ENCODE data around the gene OOSP1.

Gene OOSP1

GRCh38 chr11:59997800-59998199 lies 59.6 kb downstream of the OOSP1 start:
- Histone ChIP-seq H3K27me3 (ENCODE audit: control insufficient read depth, insufficient read depth, low read length) (no peaks in the 10 kb centered on the region), H3K4me1 (ENCODE audit: control insufficient read depth, insufficient read depth, low read length) (no peaks in the 10 kb centered on the region), H3K9ac (ENCODE audit: low read depth, low read length) (no peak overlapping the region), H3K4me3 (ENCODE audit: low read length) (no peak overlapping the region), H3K4me2 (ENCODE audit: low read length) (no peak overlapping the region), H3K36me3 (ENCODE audit: insufficient read depth, low read length) (no peaks in the 10 kb centered on the region), H3K9me3 (replicated peaks; ENCODE audit: low read length) (no peaks in the 10 kb centered on the region)

- Histone ChIP-seq H3K27me3 (ENCODE audit: control insufficient read depth, insufficient read depth, low read length) (no peaks in the 10 kb centered on the region), H3K9me3 (replicated peaks; ENCODE audit: low read length) (no peaks in the 10 kb centered on the region), H3K4me2 (ENCODE audit: low read length) (no peak overlapping the region), H3K4me1 (ENCODE audit: control insufficient read depth, insufficient read depth, low read length) (no peaks in the 10 kb centered on the region), H3K4me3 (ENCODE audit: low read length) (no peak overlapping the region), H3K36me3 (ENCODE audit: insufficient read depth, low read length) (no peaks in the 10 kb centered on the region), H3K9ac (ENCODE audit: low read depth, low read length) (no peak overlapping the region)
These were observed 61.5 kb downstream of the OOSP1 start for GRCh38 chr11:59999691-60000090.

- no peaks in the 10 kb centered on the region for H3K27me3 ChIP-seq (ENCODE audit: control insufficient read depth, insufficient read depth, low read length)
- no peak overlapping the region for H3K4me3 ChIP-seq (ENCODE audit: low read length)
- no peaks in the 10 kb centered on the region for H3K4me1 ChIP-seq (ENCODE audit: control insufficient read depth, insufficient read depth, low read length)
- H3K36me3 ChIP-seq (ENCODE audit: insufficient read depth, low read length), result no peaks in the 10 kb centered on the region
- H3K9ac ChIP-seq (ENCODE audit: low read depth, low read length), result no peak overlapping the region
- H3K9me3 ChIP-seq (replicated peaks; ENCODE audit: low read length), result no peaks in the 10 kb centered on the region
- H3K4me2 ChIP-seq (ENCODE audit: low read length), result no peak overlapping the region
These were observed 65.5 kb downstream of the OOSP1 start for GRCh38 chr11:60003729-60004128.

- Histone ChIP-seq H3K9ac (ENCODE audit: low read depth, low read length) (no peak overlapping the region), H3K4me3 (ENCODE audit: low read length) (no peak overlapping the region), H3K4me1 (ENCODE audit: control insufficient read depth, insufficient read depth, low read length) (no peaks in the 10 kb centered on the region), H3K27me3 (ENCODE audit: control insufficient read depth, insufficient read depth, low read length) (no peaks in the 10 kb centered on the region), H3K9me3 (replicated peaks; ENCODE audit: low read length) (no peaks in the 10 kb centered on the region), H3K36me3 (ENCODE audit: insufficient read depth, low read length) (no peaks in the 10 kb centered on the region), H3K4me2 (ENCODE audit: low read length) (no peak overlapping the region)
These were observed 67.1 kb downstream of the OOSP1 start for GRCh38 chr11:60005360-60005759.
